Measurements from ENCODE around the gene NDP. TPM values are rescaled to one million over a fixed set of nuclear protein-coding genes. Genes with fewer than 3 reads are reported as not detected.

Gene NDP
- total RNA-seq, 1 experiment from 2014 or later, result 0.28 TPM

- TF ChIP-seq ZNF423 (CRISPR knock-in tag; IDR thresholded peaks at IDR 0.05) (no peak), NFATC4 (CRISPR knock-in tag; IDR thresholded peaks at IDR 0.05) (no peak), ZBTB43 (CRISPR knock-in tag; IDR thresholded peaks at IDR 0.05) (no peak), AR (CRISPR knock-in tag; IDR thresholded peaks at IDR 0.05) (no peak), HMGA2 (CRISPR knock-in tag; IDR thresholded peaks at IDR 0.05) (no peak), NR3C1 (CRISPR knock-in tag; conservative IDR thresholded peaks at IDR 0.05; ENCODE audit: low read depth) (no peak), SP1 (CRISPR knock-in tag; conservative IDR thresholded peaks at IDR 0.05) (no peak), TEAD1 (CRISPR knock-in tag; IDR thresholded peaks at IDR 0.05) (no peak), ZNF219 (CRISPR knock-in tag; IDR thresholded peaks at IDR 0.05; ENCODE audit: borderline replicate concordance) (no peak), CREM (CRISPR knock-in tag; IDR thresholded peaks at IDR 0.05) (no peak), ZNF512 (CRISPR knock-in tag; IDR thresholded peaks at IDR 0.05; ENCODE audit: borderline replicate concordance) (no peak), CREB1 (CRISPR knock-in tag; IDR thresholded peaks at IDR 0.05) (no peak), SMAD3 (CRISPR knock-in tag; IDR thresholded peaks at IDR 0.05; ENCODE audit: borderline replicate concordance) (no peak), ZNF138 (CRISPR knock-in tag; conservative IDR thresholded peaks at IDR 0.05) (no peak), OVOL2 (CRISPR knock-in tag; IDR thresholded peaks at IDR 0.05; ENCODE audit: borderline replicate concordance) (no peak), NR2C2 (CRISPR knock-in tag; IDR thresholded peaks at IDR 0.05) (no peak), ZNF671 (CRISPR knock-in tag; IDR thresholded peaks at IDR 0.05) (no peak)
- TF ChIP-seq, protein P1, sequence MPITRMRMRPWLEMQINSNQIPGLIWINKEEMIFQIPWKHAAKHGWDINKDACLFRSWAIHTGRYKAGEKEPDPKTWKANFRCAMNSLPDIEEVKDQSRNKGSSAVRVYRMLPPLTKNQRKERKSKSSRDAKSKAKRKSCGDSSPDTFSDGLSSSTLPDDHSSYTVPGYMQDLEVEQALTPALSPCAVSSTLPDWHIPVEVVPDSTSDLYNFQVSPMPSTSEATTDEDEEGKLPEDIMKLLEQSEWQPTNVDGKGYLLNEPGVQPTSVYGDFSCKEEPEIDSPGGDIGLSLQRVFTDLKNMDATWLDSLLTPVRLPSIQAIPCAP (CRISPR knock-in tag; IDR thresholded peaks at IDR 0.05), result no peak
- H3K4me1 Mint-ChIP-seq, result peaks cover 14% of the 10 kb centered on the region
- H3K36me3 Mint-ChIP-seq, result no peaks in the 10 kb centered on the region
- H3K27me3 Mint-ChIP-seq (ENCODE audit: low read depth), result no peaks in the 10 kb centered on the region
- ChIA-PET POLR2A (no interaction called here), CTCF (no interaction called here)
- no peaks in the 10 kb centered on the region for H3K9me3 Mint-ChIP-seq
- no peak overlapping the region for H3K27ac Mint-ChIP-seq
- ATAC-seq, result no peak
- DNase-seq (ENCODE audit: low spot score), result no peak
- no peak overlapping the region for H3K4me3 Mint-ChIP-seq
Measured at GRCh38 chrX:43956034-43956433, 17.2 kb downstream of the NDP start.

DNA sequence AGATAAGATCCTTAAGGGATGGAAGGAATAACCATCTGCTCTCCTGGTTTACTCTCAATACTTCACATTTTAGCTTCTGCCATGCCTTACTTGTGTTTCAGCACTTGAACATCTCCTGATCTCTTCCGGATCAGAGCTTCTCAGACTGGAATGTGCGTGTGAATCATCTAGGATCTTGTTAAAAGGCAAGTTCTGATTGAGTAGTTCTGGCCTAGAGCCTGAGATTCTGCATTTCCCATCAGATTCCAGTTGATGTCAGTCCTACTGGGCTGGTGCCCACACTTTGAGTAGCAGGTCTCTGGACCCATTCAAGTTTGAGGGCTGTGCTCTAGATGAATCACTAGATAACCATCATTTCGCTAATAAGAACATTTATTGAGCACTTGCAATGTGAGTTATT, 20.0 kb downstream of the NDP start:
- Mint-ChIP-seq H3K27ac (no peak overlapping the region), H3K36me3 (no peaks in the 10 kb centered on the region), H3K27me3 (ENCODE audit: low read depth) (peaks cover 4% of the 10 kb centered on the region), H3K4me1 (peaks cover 14% of the 10 kb centered on the region), H3K9me3 (no peaks in the 10 kb centered on the region), H3K4me3 (no peak overlapping the region)
- ChIA-PET POLR2A (no interaction called here), CTCF (no interaction called here)
- DNase-seq (ENCODE audit: low spot score) (no peak), ATAC-seq (no peak)
- TF ChIP-seq ZNF138 (CRISPR knock-in tag; conservative IDR thresholded peaks at IDR 0.05) (no peak), ZBTB21 (CRISPR knock-in tag; IDR thresholded peaks at IDR 0.05; ENCODE audit: borderline replicate concordance) (no peak), JAZF1 (CRISPR knock-in tag; IDR thresholded peaks at IDR 0.05) (no peak), PRDM15 (CRISPR knock-in tag; IDR thresholded peaks at IDR 0.05) (no peak), ZNF232 (CRISPR knock-in tag; IDR thresholded peaks at IDR 0.05) (no peak), NR2C2 (CRISPR knock-in tag; IDR thresholded peaks at IDR 0.05) (no peak), ZBTB43 (CRISPR knock-in tag; IDR thresholded peaks at IDR 0.05) (no peak)

All from WTC11 (cell line).